HG02884 (cell line): ENCODE results near the gene PKNOX2.

Source experiments
- ATAC-seq: cut with Tn5 transposase; IDR thresholded peaks from one replicate; pipeline ENCODE4 v1.9.1; 2021; ENCODE audit warnings: mild to moderate bottlenecking, moderate library complexity; ENCODE audit not compliant: unreplicated experiment

Gene PKNOX2

DNA sequence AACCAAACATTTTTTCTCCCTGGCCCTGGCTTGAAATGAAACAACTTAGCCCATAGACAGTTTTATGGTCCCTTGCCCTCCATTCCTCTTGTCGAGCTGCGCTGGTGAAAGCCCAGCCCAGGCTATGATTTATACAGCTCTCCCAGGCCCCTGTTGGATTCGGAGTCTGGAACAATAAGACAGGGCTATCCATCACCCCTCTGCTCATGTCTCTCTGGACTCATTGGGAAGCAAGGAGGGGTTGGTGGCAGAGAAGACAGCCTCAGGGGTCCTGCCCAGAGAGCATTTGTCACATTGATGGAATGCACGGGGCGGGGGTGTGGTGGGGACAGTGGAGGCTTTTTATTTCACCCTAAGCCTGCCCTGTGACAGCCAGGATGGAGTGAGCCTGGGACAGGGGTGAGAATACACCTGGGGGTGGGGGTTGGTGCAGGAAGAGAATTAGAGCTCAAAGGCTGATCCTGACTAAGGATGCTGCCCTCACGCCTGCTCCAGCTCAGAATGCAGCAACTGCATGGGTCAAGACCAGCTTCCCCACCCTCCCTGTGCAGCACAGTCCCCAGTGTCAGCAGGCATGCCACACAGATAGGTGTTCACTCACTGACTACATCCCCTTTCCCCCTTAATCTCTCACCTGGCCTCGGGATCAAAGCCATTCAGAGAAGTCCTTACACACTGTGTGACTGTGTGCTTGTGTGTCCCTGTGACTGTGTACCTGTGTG lies 10.0 kb upstream of the PKNOX2 start:
- no peak for ATAC-seq

DNA sequence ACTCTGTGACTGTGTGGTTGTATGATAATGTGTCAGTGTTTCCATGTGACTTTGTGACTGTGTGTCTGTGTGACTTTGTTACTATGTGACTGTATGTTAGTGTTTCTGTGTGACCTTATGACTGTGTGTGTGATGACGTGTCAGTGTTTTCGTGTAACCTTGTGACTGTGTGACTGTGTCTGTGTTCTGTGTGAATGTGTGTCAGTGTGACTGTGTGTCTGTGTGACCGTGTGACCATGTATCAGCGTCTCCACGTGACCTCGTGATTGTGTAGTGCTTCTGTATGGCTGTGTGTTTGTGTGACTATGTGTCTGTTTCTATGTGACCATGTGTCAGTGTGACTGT lies 9.5 kb upstream of the PKNOX2 start:
- ATAC-seq = no peak

DNA sequence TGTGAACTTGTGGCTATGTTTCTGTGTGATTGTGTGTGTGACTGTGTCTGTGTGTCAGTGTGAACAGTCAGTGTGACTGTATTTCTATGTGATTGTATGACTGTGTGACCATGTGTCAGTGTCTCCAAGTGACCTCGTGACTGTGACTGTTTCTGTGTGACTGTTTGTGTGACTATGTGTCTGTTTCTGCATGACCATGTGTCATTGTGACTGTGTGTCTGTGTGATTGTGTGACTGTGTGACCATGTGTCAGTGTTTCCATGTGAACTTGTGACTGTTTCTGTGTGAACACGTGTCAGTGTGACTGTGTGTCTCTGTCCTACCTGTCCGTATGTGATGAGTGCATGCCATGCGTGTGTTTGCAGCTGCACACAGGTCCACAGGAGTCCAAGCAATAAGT lies 8.8 kb upstream of the PKNOX2 start:
- no peak for ATAC-seq

DNA sequence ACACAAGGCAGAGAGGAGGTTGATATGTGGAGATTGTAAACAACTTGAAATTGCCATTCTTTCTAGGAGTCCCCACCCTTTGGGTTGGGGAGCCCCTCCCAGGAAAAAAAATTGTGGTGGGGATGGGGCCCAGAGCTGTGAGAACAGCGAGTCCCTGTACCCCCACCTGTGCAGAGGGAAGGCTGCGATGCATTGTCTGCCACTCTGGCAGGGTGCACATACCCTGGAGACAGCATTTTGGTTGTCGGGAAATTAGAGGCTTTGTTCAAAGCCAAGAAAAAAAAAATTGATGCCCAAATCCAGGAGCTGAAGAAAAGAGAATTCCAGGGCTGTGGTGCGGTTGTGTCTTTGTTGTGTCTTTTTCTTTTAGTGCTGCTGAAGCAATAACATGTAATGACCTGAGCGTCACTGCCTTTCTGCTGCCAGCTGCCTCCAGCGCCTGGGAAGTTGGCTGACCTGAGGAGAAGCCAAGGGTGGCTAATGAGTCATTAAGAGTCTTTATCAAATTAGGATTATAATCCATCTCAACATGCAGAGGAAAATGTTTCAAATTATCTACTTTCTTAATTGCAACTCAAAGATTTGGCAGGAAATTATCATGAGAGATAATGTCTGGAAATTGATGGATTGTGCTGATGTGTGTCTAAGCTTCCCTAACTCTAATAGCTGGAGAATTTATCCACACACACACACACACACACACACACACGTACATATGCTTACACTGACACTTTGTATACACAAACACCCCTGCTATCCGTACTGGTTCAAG lies 8.0 kb upstream of the PKNOX2 start:
- ATAC-seq = no peak

DNA sequence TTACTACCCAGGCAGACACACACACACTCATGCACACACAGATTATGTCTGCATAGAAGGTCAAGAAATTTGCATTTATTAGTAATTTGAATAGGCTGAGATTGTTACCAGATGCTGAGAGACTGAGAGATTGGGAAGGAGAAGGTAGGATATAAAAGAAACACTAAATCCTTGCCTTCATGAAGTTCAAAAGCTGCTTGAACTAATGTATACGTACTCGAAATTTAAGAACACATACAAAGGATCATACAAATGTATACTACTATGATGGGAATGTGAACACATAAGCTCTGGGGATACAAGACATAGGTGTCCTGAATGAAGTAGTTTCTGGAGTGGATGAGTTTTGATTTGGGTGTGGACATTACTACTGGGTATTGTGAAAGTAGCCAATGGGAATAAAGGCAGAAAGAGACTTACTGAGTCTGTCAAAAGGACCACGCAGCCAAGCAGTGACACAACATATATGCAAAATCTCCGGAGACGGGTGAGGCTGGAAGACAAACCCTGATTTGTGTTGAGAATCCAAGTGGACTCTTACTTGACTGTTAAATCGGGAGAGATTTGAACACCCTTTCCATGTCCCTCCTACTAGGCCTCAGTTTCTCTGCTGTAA lies 7.3 kb upstream of the PKNOX2 start:
- ATAC-seq = no peak

DNA sequence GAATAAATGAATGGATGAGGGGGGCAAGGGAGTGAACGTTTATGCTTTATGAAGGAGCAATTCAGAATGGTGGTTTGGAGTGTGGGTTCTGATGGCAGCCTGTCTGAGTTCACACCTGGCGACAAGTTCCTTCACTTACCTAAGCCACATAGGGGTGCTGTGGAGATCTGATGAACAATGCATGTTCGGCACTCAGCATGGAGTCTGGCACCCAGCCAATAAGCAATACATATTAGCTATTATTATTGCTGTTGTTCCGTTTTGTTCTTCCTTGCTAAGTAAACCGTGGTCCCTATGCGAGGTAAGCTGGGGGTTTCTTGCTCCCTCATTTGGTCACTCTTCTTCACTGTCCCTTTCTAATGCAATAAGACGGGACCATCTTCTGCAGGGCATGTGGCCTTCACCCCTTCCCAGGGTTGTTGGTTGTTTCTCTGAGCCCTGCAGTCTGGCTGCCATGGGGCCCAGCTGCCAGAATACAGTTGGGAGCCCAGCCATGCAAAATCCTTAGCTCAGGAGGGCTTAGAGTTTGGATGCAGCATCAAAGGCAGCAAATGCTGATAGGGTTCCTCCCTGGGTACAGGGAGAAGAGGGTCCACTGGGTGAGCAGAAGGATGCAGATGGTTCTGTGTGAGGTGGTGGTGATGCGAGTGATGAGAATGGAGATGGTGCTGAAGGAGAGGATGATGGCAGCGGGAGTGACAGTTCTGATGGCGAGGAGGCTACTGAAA lies 6.4 kb upstream of the PKNOX2 start:
- ATAC-seq = no peak

DNA sequence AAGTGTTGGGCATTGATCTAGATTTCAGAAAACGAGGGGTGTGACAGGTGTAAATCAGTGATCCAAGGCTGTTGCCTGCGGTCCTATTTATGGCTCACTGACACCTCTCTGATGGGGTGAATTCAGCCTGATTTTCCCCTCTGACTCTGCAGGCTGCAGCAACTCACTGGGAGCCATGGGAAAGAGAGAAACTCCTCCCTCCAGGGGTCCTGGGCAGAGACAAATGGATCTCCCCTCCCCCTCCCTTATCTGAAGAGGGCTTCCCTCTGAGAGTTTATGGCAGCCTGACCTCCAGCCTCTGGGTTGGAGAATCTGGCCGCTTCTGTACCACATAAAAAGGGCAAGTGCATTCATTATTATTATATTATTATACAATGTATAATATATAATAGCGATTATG lies 1.8 kb upstream of the PKNOX2 start:
- ATAC-seq = no peak

DNA sequence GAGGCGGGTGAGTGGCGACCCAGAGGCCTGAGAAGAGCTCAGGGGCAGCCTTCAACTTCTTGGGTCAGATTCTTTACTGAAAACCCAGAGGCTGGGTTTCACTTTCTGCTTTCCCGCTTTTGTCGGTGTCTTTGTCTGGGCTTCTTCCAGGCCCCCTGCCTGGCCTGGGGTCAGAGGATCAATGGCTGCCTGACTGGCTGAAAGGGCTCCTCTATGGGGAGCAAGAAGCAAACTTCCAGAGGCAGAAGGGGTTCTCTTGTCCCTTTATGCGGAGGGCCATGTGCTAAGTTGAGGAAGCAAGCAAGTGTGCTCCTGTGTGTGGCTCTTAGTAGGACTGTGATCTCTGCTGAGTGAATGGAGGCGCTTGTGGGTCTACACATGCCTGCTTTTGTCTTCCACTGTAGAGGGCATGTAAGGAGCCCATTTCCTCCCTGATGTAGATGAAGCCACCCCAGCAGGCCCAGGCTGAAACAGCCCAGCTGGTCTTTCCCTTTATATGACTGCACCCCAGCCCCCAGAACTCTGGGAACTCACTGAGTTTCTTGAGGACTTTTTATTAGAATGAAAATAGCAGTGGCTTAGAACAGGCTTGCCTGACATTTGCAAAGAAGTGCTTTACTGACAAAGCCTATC lies 1.0 kb upstream of the PKNOX2 start:
- no peak for ATAC-seq

DNA sequence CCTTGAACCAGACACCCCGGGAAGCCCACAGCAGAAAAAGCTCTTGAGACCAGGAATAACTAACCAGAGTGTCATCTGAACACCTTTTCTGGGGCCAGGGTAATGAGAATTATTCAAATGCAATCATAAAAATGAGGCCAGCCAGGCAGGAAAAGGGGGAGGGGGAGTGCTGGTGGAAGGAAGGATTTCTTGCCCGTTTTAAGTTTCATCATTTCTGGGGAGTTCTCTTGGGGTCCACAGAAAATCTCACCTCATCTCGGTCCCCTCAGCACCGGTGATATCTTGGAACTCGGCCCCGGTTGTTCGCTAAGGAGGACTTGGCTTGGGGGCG lies 495 bp upstream of the PKNOX2 start:
- ATAC-seq = no peak

DNA sequence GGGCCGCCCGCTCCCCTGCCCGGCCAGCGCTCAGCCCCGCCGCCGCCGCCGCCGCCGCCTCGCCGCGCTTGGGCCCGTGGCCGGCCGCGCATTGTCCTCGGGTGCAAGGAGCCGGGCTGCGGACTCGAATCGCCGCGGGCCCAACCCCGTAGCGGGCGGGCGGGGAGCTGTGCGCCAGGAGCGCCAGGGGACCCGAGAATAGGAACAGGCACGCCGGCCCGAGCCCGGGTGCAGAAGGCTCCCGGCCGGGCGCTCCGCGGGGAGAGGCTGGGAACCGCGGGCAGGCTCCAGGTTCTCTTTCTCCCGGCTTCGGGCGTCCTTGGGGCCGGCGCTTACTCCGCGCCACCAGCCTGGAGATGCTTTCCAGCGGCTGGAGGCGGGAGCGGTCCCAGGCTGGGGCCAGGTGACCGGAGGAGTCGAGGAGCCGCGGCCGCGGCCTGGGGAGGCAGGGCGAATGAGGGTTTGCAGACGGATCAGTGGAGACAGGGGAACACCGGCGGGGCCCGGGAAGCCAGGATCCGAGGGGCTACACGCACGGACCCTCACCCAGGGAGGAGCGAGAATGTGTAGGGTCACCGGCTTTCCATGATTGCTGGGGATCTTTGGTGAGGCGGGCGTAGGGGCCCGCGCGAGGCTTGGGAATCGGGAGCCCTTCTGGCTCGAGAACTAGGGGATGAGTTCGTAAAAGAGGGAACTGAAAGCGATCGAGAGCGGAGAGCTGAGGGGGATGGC lies 726 bp downstream of the PKNOX2 start:
- ATAC-seq = no peak

DNA sequence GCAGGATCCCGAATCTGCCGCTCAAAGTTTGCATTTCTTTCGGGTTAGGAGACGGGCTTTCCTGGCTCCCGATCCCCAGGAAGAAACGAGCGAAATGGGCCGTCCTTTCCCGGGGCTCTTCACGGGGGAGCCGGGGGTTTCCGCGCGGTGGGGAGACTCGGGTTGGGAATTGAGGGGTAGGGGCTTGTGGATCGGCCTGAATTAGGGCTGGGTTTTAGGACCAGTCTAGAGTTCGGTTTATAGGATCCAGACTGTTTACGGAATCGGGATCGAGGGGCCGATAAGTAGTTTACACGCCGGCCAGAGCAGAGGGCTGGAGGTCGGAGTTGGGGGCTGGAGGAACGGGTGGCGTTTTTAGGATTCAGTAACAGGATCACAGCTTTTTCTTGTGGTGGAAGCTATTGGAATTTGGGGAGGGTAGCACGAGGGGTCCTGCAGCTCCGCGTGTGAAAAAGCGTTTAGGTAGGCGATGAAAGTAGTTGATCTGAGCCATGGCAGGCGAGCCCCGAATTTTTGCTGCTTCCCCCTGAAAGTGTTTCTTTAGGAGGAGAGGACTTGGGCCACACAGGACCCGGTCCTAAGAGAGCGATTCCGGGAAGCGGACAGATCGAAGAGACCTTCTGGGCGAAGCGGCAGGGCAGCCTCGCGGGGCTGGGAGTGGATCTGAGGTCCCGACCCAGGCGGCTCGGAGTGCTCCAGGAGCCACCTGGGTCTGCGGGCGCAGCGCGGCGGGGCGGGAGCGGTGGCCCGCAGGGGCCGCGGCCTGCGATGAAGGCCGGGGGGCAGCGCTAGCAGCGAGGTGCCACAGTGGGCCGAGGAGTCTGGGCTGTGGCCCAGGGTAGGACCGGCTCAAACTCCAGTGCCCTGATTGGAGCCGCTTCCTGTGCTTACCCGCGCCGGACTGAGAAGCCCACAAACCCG lies 1.6 kb downstream of the PKNOX2 start:
- no peak for ATAC-seq

DNA sequence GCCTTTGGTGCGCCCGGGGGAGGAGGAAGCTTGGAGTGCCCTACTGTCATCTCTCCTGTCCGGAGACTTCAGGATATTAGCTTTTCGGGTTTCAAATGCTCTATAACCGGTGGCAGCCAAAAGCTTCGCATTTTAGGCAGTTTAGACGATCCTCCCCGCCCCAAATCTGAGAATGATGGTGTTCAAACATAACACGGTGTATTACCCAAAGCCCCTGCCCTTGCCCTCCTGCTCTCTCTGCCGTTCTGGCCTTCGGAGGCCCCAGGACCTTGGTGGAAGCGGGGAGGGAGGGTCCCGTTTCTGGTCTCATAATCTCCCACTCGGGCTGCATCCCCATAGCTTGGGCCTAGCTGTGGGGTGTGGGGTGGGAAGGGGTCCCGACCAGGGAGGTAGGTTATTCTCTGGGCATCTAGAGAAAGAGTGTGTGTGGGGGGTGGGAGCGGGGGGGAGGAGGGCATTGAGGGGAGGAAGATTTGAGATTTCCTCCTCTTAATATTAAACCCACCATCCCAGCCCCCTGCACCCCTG lies 2.3 kb downstream of the PKNOX2 start:
- no peak for ATAC-seq

DNA sequence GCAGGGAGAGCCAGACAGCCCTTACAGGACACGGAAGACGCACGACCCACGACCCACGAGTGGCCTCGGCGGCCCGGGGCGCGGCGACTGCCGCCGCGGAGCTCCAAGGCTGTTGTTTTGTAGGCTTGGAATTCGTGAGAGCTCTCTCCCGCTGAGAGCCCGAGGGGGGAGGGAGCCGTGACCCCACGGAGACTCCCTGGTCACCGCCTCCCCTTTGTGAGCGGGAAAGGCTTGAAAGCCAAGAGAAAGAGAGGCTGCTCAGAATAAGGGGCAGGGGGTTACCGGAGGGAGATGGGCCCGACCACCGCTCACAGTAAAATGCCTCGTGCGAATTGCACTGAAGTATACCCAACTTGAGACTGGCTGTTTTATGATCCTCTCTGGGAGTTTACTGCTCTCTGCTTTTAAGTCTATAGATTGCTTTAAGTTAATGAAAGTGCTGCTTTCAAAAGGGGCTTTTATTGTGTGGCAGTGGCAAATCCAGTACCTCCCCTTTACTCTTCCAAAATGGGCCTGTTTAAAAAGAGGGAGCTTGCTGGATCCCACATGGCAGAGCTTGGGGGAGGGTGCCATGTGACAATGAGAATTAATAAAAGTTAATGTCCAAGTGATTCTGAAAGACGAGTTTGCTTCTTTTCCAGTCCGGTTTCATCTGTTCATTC lies 2.9 kb downstream of the PKNOX2 start:
- ATAC-seq = no peak

DNA sequence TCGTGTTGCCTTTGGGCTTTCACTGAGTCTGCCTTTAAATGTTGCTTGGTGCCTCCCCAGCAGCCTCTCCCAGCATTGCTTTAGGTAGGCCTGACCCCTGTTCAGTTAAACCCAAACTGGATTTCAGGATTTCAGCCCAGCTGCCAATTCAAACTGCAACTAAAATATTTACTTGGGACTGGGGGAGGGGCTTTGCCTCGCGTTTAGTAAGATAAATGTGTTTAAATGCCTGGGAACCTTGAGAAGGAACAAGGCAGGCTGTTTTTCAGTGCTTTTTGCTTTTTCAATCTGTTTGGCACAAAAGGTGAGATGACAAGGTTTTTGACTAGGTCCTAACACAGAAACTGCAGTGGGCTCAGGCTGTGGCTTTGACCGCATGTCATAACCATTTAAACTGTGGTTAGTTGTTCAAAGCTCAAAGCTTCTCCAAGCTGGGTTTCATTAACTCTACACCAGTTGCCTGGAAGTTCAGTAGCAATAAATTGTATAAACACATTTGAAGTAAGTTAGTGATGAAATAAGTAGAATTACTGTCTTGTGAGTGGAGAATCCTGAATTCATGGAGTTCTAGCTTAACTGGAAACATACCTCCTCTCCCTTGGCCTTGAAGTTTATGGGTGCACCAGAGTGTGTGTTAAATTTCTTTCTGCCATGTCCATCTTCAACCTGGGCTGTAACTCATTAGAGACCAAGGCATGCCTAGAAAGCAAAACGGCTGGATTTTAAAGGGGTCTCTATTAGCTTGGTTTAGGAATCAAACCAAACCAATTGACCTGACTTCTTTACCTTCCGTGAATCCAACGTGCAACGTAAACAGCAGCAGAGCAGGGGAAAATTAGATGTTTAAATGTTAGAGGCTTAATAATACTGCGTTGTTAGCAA lies 3.6 kb downstream of the PKNOX2 start:
- ATAC-seq = no peak

DNA sequence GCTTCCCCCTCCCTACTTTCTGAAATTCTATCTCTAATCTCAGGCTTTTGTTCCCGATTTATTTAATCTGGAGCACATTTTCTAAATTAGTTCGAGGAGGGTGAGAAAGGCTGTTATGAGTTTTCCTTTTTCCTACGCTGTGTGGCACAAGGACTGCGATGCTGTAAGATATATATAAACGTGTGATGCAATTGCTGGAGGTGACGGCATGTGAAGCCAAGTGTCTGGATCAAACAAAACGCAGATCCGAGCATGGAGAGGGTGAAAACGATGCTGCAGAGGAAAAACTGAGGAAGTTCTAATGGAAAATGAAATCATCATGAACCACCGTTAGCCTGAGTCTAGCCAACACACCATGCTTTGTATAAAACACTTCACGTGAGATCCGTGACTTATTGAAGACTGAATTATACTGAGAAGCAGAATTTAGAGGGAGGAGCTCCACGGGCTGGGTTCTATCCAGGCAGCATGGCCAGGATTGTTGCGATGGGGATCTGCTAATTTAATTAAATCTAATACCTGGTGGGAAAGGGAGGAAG lies 4.4 kb downstream of the PKNOX2 start:
- no peak for ATAC-seq

DNA sequence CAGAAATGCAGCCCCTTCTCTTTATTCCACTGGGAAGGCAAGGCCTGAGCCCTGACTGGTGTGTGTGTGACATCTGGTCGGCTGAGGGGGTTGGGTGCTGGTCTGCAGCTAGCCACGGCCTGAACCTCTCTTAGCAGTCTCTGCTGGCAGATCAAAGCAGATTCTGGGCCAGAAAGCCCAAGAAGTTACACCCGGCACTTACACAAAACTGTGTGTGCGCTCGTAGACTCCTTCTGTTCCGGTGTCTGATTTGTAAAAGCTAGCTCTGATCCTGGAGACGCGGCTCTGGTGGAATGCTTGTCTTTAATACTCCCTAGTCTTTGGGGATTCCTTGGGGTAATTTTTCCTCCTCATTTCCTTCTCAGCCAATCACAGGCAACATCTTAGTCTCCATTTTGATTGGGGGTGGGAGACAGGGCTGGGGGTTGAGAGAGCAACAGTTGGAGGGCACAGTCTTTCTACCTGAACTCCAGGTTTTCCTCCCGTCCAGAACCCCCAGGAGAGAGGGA lies 5.5 kb downstream of the PKNOX2 start:
- ATAC-seq = no peak

DNA sequence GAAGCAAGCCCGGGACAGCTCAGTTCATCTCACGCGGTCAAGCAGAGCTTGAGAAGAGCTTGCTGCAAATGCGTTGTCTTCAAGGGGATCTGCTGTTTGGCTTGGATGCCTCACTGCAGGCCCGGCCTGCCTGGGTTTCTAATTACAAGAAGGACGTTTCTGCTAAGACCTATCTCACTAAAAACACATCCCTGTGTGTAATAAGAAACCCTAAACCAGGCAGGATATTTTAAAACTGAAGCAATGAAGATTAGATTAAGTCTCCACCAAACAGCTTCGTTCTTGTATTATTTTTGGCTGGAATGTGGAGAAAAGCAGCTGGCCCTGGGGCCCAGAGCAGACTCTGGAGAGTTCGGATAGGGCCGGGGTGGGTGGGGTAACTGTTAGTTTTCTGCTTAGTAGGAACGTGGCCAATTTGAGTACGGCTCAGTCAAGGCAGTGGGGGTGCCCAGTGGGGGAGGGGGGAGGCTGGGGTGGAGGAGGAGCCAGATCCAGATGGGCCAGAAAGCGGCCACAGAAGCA lies 6.0 kb downstream of the PKNOX2 start:
- ATAC-seq = no peak
